Placental epithelial cell (primary cell): ENCODE measurements around the gene TOM1L2. TPM values are rescaled to one million over a fixed set of nuclear protein-coding genes. Genes with fewer than 3 reads are reported as not detected.

Experiments
- small RNA-seq: library from RNA; depleted of rRNA; stranded (forward); fragments of <200 nt; gene quantifications from one replicate; pipeline ENCODE3, GENCODE V24; 2012
- total RNA-seq: library from RNA; depleted of rRNA; stranded (reverse); fragments of >200 nt; gene quantifications from 2 replicates; pipeline ENCODE4 v1.2.3, GENCODE V29; 2012

TOM1L2 gene
- 75.8 and 87.6 TPM in 2 replicates for total RNA-seq

GRCh38 chr17:17972126-17972951 is at the start of gene TOM1L2, which contains the start of gene DRC3:
Gene TOM1L2 (minus strand): TSS chr17:17972400. CDS start chr17:17972313, 87 bp downstream.
Gene DRC3 (plus strand): TSS chr17:17972862. CDS start chr17:17977599, 4,737 bp downstream.

GRCh38 chr17:17836818-17837379 is 135.3 kb downstream of the TOM1L2 start, which contains the start of gene SREBF1:
Gene SREBF1 (minus strand): TSS chr17:17836986. CDS start chr17:17836817, 169 bp downstream.

Small RNA genes within 50 kb of the gene (small RNA-seq; reads per million reads assigned to genes)
- 7.0 reads per million, percentile 93 among the genes with 10 or more reads in this experiment for gene MIR33B
- not detected for gene MIR6777

Other genes with a start within 250 kb of the TOM1L2 start
- gene SREBF1, start 135.4 kb downstream of the TOM1L2 start, total RNA-seq = 30.2 and 50.9 TPM in 2 replicates
- gene DRC3, start 462 bp upstream of the TOM1L2 start, total RNA-seq = 2.6 and 5.1 TPM in 2 replicates
- 17.3 and 20.6 TPM in 2 replicates for gene ATPAF2, start 66.8 kb upstream of the TOM1L2 start, total RNA-seq
- gene GID4, start 67.0 kb upstream of the TOM1L2 start, total RNA-seq = 6.8 and 7.9 TPM in 2 replicates
- 33.4 and 48.9 TPM in 2 replicates for gene DRG2, start 115.5 kb upstream of the TOM1L2 start, total RNA-seq
- gene MYO15A, start 136.4 kb upstream of the TOM1L2 start, total RNA-seq = 2.0 and 2.1 TPM in 2 replicates
- 98.5 and 149 TPM in 2 replicates for gene ALKBH5, start 211.4 kb upstream of the TOM1L2 start, total RNA-seq